H1 (cell line): Measurements from ENCODE around the gene NACAD.

Experiments
- CBX5 ChIP-seq: fragments of 300-800, 300-1000 bp; sonication (generic); IDR thresholded peaks from 2 replicates; pipeline ENCODE4 v1.7.1; 2016; ENCODE audit warnings: antibody characterized with exemption, low read length, low read depth
- CTCF ChIP-seq, 3 experiments: IDR thresholded peaks; 1 replicate in 2 of 3; 2 replicates in 1 of 3; pipeline versions ENCODE4 v1.5.1 to v1.6.1; 2011; ENCODE audit warnings: low read length in 3 of 3, mild to moderate bottlenecking in 3 of 3, inconsistent platforms in 2 of 3, low read depth in 1 of 3, moderate library complexity in 1 of 3; ENCODE audit not compliant: insufficient read depth in 1 of 3; ENCODE audit errors: control extremely low read depth in 1 of 3
- EZH2 ChIP-seq: fragments of 200-600 bp; sonication (generic); IDR thresholded peaks from 2 replicates; pipeline ENCODE4 v1.7.1; 2012; ENCODE audit warnings: low read depth, mild to moderate bottlenecking, moderate library complexity, low read length, inconsistent platforms; ENCODE audit not compliant: severe bottlenecking
- POLR2A ChIP-seq, 2 experiments: IDR thresholded peaks; 1 replicate in 1 of 2; 2 replicates in 1 of 2; pipeline ENCODE4 v1.6.1; 2011; ENCODE audit warnings: low read depth in 2 of 2, low read length in 2 of 2, mild to moderate bottlenecking in 2 of 2; ENCODE audit errors: control extremely low read depth in 1 of 2
- POLR2AphosphoS5 ChIP-seq: IDR thresholded peaks from 2 replicates; pipeline ENCODE4 v1.6.1; 2011; ENCODE audit warnings: low read depth, low read length
- SP2 ChIP-seq: IDR thresholded peaks from 2 replicates; pipeline ENCODE4 v1.6.1; 2012; ENCODE audit warnings: mild to moderate bottlenecking, low read length, inconsistent platforms
- SUZ12 ChIP-seq: fragments of 200-600 bp; sonication (generic); IDR thresholded peaks from 2 replicates; pipeline ENCODE4 v1.6.1; 2012; ENCODE audit warnings: mild to moderate bottlenecking, inconsistent platforms, low read length, moderate library complexity, mixed read lengths
- TAF1 ChIP-seq: IDR thresholded peaks from 2 replicates; pipeline ENCODE4 v1.6.1; 2011; ENCODE audit warnings: mild to moderate bottlenecking, low read depth, low read length
- USF2 ChIP-seq: IDR thresholded peaks from 2 replicates; pipeline ENCODE4 v1.6.1; 2011; ENCODE audit warnings: low read length, improper control_type of control experiment

GRCh38 chr7:45031829-45032228 is 56.9 kb downstream of the NACAD start:
- TF ChIP-seq CTCF (IDR thresholded peaks at IDR 0.05; ENCODE audit: control extremely low read depth in 1 of 3, insufficient read depth in 1 of 3, low read depth in 1 of 3, low read length in 3 of 3) (no peak), POLR2A (IDR thresholded peaks at IDR 0.05; ENCODE audit: control extremely low read depth in 1 of 2, low read depth in 2 of 2, low read length in 2 of 2) (no peak), EZH2 (no peak), POLR2AphosphoS5 (no peak), TAF1 (no peak), CBX5 (no peak), SP2 (no peak), SUZ12 (no peak), USF2 (no peak)
